HPDE6-E6E7 (cell line): ENCODE results near the gene ACTR5.

Source experiments
- DNase-seq: peaks from one replicate; pipeline ENCODE4 v3.0.0; 2011; ENCODE audit warnings: missing footprints; ENCODE audit errors: extremely low spot score

Gene ACTR5

DNA sequence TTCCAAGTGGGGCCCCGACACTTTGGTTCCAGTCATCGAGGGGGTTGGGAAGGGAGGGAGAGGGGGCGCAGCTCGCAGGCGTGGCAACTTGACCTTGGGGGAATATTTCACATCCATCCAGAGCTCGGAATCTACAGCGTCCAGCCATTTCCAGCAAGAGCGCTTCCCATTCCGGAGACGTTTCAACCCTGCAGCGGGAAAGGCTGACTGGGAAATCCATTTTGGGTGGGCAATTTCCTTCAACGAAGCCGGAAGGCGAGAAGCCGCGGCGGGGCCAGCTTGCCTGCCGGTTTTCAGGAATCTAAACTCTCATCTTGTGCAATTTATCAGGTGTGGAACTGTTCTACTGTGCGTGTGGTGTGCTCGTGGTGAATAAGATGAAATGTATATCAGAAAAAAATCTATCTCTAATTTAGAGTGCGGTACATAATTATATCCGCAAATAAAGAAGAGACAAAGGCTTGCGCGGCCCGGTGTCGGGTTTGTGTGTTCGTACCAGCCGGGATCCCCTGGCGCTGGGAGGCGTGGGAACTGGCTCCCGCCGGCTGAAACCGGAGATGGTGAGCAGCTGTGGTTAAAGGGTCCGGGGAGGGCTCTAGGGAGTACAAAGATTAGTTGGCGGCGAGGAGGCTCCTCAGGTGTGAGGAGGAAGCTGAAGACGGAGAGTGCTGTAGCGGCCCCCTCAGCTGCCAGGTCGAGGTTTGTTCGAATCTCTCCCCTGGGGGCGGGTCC lies 19.2 kb upstream of the ACTR5 start:
- DNase-seq: no peak

DNA sequence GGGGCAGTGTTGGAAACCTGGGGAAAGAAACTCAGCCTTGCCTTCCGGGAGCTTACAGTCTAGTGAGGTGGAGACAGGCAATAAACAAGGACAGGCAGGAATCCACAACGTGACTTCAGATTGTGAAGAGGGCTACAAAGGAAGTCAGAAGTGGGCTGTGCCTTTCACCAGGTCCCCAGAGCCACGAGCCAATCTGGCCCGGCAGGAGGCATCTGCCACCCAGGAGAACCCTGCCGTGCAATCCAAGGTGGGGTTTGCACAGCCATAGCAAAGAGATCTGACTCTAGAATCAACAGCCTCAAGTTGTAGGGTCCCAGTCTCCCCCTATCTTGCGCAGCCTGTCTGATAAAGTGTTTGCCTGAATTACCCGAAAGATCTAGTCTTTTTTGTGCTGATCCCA lies 18.5 kb upstream of the ACTR5 start:
- no peak for DNase-seq

DNA sequence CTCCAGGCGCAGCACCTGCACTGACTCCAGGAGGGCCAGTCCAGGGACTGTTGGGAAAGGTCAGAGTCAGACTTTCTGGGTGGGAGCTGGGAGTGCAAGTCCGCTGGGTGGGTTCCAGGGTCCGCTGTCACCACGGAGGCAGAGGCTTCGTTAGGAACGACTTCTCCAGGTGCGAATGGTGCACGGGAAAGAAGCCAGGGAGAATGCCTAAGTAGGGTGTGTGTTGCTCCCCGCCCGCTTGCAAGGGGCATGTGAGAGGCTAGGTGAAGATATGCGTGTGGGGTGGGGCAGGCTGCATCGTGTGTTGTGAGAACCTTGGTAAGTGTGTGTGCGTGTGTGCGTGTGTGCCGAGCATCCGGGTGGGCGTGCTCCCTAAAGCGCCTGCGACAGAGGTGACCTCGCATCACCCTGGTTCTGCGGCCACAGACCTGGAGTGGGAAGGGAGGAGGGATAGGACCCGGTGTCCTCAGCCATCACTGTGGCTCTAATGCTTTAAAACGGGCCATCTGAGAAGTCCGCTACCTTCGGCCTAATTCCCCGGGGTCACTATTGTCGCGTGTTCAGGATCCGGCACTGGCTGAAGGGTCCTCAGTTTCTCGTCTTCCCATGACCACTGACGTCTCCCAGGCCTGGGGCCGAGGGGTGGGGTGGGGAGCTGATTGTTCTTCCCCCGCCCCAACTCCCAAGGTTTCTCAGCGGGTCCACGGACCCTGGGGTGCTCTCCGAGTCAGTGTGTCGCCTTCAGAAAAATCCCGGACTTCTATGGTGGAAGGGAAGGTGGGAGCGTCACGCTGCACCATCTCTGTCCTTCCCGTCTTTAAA lies 17.9 kb upstream of the ACTR5 start:
- DNase-seq: no peak

DNA sequence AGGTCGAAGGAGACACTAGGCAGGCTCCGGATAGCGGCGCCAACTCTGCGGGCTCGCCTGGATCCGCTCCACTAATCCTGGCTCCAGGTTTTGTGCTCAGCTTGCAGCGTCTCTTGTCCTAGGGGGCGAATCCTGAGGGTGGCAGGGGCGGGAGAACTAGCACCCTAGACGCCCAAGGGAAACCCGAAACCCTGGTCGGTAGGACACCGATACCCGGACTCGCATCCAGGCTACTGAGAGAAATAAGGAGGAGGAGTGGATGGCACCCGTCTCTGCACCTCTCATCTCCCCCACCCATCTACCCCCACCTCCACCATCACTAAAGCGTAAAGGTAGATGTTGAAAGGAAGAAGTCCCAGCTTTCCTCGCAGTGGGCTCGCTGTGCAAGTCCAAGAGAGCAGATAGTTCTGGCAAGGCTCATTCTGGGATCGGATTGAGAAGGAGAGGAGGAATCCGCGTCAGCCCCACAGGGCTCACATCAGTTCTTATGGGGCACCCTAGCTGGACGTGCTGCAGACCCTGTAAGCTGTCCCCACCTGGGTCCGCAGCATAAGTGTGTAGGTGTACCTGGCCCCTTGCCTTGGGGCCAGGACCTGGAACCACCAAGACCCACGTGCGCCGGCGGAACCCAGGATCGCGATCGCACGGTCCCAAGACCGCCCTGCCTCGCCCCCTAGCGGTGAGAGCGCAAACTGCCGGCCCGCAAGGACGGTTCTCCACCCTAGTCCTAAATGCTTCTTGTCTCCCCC lies 17.1 kb upstream of the ACTR5 start:
- DNase-seq: peak; percentile 88

DNA sequence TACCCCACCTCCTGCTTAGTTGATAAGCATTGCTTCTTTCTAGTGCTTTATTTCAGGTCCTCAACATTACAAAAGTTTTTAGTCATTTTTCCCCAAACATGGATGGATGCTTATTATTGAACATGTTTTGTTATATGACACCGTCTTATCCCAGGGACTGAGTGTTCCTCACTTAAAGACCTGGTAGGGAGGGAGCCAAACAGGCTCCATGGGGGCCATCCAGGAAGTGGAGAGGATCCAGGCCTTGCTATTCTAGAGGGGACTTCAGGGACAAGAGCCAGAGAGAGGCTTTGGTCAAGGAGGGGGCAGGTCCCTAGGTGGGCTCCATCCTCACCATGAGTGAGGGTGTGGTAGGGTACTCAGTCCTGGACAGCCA lies 16.5 kb upstream of the ACTR5 start:
- no peak for DNase-seq

DNA sequence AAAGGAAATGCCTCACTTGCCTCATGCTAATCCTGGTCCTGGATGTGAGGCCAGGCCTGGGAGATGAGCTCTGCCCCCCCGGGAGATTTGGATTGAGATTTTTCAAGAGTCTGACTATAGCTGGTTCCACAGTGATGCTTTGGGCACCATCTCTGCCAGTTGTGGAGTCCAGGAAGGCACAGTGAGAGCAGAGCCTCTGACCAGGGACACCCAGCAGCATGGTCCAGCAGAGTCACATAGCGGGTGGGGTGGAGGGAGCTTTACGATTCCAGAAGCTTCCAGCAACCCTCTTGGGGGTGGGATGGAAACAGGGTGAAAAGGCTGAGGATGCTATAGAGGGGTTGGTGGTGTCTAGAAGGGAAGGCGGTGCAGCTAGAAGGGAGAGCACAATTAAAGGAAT lies 15.3 kb upstream of the ACTR5 start:
- DNase-seq: no peak

DNA sequence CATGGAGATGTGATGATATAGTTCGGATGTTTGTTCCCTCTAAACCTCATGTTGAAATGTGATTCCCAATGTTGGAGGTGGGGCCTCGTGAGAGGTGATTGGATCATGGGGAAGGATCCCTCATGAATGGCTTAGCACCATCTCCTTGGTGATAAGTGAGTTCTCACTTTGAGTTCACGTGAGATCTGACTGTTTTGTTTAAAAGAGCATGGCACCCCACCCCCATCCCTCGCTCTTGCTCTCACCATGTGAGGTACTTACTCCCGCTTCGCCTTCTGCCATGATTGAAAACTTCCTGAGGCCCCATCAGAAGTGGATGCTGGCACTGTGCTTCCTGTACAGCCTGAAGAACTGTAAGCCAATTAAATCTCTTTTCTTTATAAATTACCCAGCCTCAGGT lies 13.1 kb upstream of the ACTR5 start:
- DNase-seq: no peak

DNA sequence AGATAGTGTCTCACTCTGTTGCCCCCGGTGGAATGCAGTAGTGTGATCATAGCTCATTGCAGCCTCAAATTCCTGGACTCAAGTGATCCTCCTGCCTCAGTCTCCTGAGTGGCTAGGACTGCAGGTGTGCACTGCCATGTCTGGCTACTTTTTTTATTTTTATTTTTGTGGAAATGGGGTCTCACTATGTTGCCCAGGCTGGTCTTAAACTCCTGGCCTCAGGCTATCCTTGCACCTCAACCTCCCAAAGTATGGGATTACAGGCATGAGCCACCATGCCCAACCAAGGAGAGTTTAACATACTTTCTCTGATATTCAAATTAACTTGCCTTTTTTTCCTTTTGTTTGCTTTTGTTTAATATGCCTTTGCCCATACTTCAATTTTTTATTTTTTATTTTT lies 10.4 kb upstream of the ACTR5 start:
- no peak for DNase-seq

DNA sequence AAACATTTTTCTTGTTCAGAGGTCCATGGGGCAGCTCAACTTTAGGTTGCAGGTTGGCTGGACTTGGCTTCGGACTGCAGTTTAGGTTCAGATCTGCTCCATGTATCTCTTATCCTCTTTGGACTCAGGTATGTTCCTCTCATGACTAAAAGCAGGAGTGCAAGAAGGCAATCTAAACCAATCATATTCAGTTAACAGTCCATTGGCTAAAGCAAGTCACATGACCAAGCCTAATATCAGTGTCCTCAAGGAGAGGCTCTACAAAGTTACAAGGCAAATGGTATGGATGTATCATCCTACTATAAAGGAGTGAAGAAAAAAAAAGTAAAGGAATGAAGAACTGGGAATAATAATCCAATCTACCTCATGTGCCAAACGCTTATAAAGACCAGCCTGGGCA lies 2.5 kb upstream of the ACTR5 start:
- DNase-seq: no peak

DNA sequence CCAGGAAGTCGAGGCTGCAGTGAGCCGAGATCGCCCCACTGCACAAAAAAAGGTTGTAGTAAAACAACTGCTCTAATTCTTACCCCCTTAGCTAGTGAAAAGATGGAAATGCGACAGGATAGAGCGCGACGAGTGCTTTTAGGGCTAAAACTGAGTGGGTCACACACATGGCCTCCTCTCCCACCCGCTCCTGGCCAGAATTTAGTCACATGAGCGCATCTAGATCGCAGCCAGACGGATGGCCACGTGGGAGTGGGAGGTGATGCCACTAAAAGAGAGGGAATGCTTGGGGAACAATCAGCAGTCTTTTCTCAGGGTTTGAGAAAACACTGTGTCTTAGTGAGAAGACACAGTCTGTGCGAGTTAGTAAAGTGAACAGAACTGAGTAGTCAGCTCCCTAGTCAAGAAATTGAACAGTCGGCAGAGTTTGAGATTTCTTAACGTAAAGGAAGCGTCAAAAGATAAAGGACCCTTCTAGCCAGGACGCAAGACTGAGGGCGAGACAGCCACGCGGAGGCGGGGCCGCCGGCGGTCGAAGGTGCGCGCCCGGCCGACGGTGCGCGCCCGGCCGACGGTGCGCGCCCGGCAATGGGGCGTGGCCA lies 664 bp upstream of the ACTR5 start:
- DNase-seq: no peak

DNA sequence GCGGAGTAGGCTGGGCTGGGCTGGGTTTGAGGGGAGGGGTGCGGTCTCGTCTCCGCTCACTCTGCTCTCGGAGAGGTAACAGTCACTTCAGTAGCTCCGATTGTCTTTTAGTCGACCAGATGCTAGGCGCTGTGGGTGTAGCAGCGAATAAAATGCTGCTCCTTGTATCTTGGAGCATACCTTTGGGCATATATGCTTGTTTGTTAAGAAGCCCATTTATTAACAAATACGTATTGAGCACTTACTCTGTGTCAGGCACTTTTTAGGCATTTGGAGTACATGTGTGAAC lies 545 bp downstream of the ACTR5 start:
- peak; percentile 97 for DNase-seq

DNA sequence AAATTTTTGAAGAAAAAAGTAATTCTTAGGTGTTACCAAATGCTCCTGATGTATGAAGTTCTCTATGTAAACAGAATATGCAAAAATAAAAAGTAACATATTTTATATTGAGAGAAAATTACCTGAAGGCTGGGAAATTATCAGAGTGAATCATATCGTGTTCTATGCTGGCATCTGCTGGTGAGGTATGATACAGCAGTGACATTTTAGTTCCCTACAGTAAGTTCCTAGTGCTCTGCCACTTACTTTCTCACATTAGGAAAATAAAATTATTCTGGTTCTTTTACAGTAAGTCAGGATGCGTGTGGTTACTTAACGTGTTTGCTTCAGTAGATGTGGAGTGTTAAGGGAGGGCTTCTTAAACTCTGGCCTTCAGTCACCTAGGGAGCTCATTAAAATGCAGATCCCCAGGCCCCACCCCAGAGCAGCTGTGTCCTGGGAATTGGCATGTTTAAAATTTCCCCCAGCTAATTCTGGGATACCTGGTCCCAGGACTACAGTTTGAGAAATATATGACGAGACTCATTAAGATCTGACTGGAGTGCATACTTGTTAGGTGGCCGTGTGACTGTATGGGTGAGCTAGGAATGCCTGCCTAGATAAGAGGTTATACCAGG lies 3.2 kb downstream of the ACTR5 start:
- DNase-seq: peak; percentile 82

DNA sequence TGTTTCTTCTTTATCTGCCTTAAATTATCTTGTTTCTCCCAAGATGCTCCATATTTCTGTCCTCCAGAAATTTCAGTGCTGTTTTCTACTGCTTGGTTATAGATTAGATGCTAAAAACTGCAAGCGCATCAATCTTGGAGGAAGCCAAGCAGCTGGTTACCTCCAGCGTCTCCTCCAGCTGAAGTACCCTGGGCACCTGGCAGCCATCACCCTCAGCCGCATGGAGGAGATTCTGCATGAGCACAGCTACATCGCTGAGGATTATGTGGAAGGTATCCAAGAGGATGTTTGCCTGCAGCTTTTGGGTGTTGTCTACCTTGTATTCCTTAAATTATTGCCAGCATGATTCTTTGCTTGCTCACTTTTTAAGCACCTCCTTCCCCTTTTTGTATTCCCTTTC lies 3.8 kb downstream of the ACTR5 start:
- no peak for DNase-seq

DNA sequence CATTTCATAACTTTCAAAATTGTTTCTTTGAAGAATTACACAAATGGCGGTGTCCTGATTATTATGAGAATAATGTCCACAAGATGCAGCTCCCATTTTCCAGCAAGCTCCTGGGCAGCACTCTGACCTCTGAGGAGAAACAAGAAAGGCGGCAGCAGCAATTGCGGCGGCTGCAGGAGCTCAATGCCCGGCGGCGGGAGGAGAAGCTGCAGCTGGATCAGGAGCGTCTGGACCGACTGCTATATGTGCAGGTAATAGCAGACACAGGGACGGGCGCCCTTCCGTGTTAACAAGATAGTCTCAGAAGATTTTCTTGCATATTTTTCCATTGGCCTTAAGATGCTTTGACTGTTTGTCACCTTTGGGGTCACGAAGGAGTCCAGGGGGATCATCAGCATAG lies 6.7 kb downstream of the ACTR5 start:
- no peak for DNase-seq

DNA sequence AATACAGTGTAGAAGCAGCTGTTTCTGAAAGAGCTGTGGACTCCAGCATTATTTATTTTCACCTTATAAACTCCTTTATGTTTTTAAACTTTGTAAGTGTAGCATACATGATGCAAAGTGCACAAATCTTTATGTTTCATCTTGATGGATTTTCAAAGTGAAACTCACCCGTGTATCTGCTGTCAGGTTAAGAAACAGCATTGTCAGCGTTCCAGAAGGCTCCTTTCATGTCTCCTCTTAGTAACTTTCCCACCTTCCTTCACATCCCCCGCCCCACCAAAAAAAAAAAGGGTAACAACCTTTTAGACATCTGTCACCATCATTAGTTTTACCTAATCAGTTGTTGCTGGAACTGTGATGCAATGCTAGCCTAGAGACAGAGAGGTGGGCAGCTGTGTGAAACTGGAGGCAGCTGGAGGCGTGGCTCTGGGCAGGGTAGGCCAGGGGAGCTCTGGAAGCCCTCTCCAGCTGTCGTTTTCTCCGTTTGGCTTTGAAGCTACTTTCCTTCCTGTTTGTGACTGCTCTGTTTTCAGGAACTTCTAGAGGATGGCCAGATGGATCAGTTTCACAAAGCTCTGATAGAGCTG lies 7.2 kb downstream of the ACTR5 start:
- DNase-seq: no peak

DNA sequence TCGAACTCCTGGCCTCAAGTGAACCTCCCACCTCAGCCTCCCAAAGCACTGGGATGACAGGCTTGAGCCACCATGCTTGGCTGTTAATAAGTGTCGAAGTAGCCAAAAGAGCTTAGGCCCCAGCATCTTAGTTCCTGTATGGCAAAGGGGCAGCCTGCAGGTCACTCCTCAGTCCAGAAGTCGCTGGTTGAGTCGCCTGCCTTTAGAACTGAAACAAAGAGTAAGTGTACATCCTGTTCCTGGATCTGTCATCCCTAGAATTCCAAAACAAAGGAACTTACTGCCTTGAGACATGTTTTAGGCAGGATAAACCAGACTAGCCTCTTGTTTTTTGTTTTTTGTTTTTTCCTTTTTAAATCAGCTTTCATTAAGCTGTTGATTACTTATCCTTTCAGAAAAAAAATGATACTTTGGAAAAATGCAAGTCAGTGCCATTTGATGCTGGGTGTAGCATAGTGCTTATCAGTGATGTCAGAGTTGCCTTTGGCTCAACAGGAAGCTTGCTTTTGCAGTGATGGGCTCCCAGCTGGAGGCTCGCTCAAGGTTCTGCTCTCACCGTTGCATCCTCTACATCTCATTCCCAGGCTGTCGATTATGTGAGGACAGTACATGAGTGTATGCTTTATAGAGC lies 9.0 kb downstream of the ACTR5 start:
- no peak for DNase-seq

DNA sequence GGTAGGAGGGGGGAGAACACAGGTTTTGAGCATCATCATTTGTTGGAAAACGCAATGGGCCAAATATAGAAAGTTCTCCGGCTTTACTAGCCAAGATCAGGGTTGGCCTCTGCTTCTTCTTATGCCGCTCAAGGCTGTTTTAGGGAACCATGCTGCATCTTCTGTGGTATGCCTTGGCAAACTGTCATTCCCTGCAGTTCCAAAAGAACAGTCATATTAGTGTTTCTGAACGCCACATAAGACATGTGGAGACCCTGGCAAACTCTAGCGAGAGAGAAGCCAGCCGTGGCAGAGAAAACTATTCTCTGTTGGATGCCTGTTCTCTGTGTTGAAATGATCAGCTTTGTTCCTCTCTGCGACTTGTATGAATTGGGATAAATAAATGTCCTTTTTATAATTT lies 10.8 kb downstream of the ACTR5 start:
- DNase-seq: no peak

DNA sequence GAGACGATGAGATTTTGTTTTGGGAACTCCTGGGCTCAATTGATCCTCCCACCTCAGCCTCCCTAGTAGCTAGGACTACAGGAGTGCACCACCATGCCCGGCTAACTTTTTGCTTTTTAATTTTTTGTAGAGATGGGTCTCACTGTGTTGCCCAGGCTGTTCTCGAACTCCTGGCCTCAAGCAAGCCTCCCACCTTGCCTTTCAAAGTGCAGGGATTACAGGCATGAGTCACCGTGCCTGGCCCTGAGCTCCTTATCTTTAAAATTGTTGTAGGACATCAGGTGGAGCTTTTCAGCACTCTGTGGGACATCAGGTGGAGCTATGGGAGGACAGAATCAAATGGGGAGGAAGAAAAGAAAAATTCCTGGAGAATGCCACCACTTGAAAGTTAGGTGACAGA lies 12.7 kb downstream of the ACTR5 start:
- no peak for DNase-seq

DNA sequence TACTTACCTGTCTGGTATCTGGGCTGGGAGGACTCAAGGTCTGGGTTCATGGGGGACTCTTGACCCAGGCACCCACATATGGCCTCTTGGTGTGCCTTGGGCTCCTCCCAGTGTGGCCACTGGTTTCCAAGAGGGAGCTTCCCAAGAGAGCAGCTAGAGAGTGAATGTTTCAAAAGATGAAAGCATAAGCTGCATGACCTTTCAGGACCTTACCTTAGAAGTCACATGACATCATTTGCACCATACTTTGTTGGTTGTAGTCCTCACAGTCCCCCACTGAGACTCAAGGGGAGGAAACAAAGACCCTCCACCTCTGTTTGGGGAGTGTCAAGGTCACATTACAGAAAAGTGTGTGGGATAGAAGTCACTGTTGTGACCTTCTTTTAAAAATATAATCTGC lies 13.9 kb downstream of the ACTR5 start:
- DNase-seq: no peak

DNA sequence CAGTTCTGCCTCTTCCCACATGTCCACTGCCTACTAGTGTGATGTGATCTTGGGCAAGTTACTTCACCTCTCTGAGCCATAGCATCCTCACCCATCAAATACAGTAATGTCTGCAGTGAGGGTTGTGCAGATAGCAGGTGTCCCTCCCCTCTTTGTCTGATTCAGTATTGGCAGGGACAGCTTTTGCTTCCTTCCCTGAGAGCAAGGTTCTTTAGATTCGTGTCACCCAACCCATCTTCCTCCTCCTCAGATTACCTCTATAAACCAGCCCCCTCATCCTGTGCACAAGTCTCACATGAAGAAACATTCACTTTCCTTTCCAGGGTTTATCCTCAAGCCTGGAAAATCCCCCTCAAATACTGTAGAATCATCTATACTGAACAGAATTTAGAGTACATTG lies 15.4 kb downstream of the ACTR5 start:
- DNase-seq: no peak

DNA sequence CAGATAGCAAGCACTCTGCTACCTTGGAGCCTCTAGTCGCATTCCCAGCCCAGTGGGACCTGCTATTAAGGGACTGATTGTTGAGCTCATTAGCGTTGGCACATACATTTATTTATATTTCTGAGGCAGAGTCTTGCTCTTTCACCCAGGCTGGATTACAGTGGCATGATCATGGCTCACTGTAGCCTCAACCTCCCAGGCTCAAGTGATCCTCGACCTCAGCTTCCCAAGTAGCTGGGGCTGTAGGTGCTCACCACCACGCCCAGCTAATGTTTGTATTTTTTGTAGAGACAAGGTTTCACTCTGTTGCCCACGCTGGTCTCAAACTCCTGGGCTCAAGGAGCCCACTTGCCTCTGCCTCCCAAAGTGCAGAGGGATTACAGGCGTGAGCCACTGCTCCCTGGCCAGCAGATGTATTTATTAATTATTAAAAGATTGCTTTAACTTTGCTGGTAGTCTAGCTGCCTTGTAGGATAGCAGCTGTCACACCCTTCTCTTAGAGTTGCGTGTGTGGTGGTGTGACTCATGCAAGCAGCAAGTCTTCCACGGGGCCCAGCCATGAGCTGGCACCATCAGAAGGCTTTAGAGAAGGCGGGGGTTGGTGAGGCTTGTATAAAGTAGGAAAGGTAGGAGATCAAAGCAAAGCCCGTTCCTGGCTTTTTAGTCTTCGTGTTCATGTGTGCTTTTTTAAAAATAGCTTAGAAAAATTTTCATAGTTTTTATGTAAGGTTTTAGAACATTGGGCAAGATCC lies 16.5 kb downstream of the ACTR5 start:
- peak; percentile 99 for DNase-seq
